GM23338 (cell line): ENCODE data around the gene CBFA2T3. TPM values are rescaled to one million over a fixed set of nuclear protein-coding genes. Genes with fewer than 3 reads are reported as not detected.

ENCODE experiments used
- ATAC-seq: fragments of 200-7000 bp; cut with Tn5 transposase; 3 replicates; pipeline ENCODE4 v1.9.1; 2020
- DNase-seq: peaks from one replicate; pipeline ENCODE4 v3.0.0-alpha.2; 2015; ENCODE audit warnings: low spot score
- H2AFZ ChIP-seq: fragments of 200-600 bp; sonication (generic); 2 replicates; pipeline ENCODE4 v1.8.0; 2016; ENCODE audit warnings: antibody characterized with exemption, mild to moderate bottlenecking, moderate library complexity
- H3F3A ChIP-seq: fragments of 200-600 bp; sonication (generic); replicated peaks from 2 replicates; pipeline ENCODE4 v1.8.0; 2017; ENCODE audit warnings: antibody characterized with exemption, mixed run types, low read depth
- H3K27ac ChIP-seq: fragments of 200-600 bp; sonication (generic); 2 replicates; pipeline ENCODE4 v1.6.1; 2016; ENCODE audit warnings: low read depth
- H3K27me3 ChIP-seq: fragments of 200-600 bp; sonication (generic); 2 replicates; pipeline ENCODE4 v1.8.0; 2016; ENCODE audit warnings: mild to moderate bottlenecking, mixed run types, moderate library complexity; ENCODE audit not compliant: insufficient read depth
- H3K36me3 ChIP-seq: fragments of 200-600 bp; sonication (generic); 2 replicates; pipeline ENCODE4 v1.8.0; 2016; ENCODE audit warnings: mild to moderate bottlenecking; ENCODE audit not compliant: insufficient read depth
- H3K4me1 ChIP-seq: fragments of 200-600 bp; sonication (generic); 2 replicates; pipeline ENCODE4 v1.8.0; 2016; ENCODE audit warnings: mild to moderate bottlenecking, moderate library complexity; ENCODE audit not compliant: insufficient read depth
- H3K4me2 ChIP-seq: fragments of 200-600 bp; sonication (generic); 2 replicates; pipeline ENCODE4 v1.7.1; 2017; ENCODE audit warnings: mixed run types
- H3K4me3 ChIP-seq: fragments of 200-600 bp; sonication (generic); 2 replicates; pipeline ENCODE4 v1.6.1; 2016; ENCODE audit warnings: mixed run types
- H3K79me2 ChIP-seq: fragments of 200-600 bp; sonication (generic); replicated peaks from 2 replicates; pipeline ENCODE4 v1.8.0; 2017; ENCODE audit warnings: mild to moderate bottlenecking; ENCODE audit not compliant: insufficient read depth
- H3K9me2 ChIP-seq: fragments of 200-600 bp; sonication (generic); 2 replicates; pipeline ENCODE4 v1.8.0; 2017; ENCODE audit not compliant: insufficient read depth
- H4K20me1 ChIP-seq: fragments of 200-600 bp; sonication (generic); replicated peaks from 2 replicates; pipeline ENCODE4 v1.8.0; 2017; ENCODE audit warnings: mild to moderate bottlenecking; ENCODE audit not compliant: insufficient read depth
- H3K27ac Mint-ChIP-seq: 2 replicates; pipeline ENCODE4 v1.8.0; 2020; ENCODE audit warnings: inconsistent platforms, mild to moderate bottlenecking, moderate library complexity, mixed read lengths
- H3K27me3 Mint-ChIP-seq: 3 replicates; pipeline ENCODE4 v1.8.0; 2022; ENCODE audit warnings: low read depth, mild to moderate bottlenecking, moderate library complexity, mixed read lengths, inconsistent platforms; ENCODE audit not compliant: insufficient read depth, poor library complexity
- H3K36me3 Mint-ChIP-seq: 3 replicates; pipeline ENCODE4 v1.8.0; 2021; ENCODE audit warnings: low read depth, mild to moderate bottlenecking, inconsistent platforms, moderate library complexity, mixed read lengths
- H3K4me1 Mint-ChIP-seq: 3 replicates; pipeline ENCODE4 v1.8.0; 2020; ENCODE audit warnings: mild to moderate bottlenecking, inconsistent platforms, mixed read lengths
- H3K4me3 Mint-ChIP-seq: 3 replicates; pipeline ENCODE4 v1.8.0; 2021; ENCODE audit warnings: moderate library complexity, mild to moderate bottlenecking, inconsistent platforms, mixed read lengths
- H3K9me3 Mint-ChIP-seq: 3 replicates; pipeline ENCODE4 v1.8.0; 2020; ENCODE audit warnings: moderate library complexity, mild to moderate bottlenecking, inconsistent platforms, mixed read lengths
- CREB1 ChIP-seq: fragments of 250-450 bp; sonication (Bioruptor Pico); IDR thresholded peaks from 2 replicates; pipeline ENCODE4 v1.5.0; 2020; ENCODE audit warnings: low read depth, mild to moderate bottlenecking, moderate library complexity
- EZH2 ChIP-seq: fragments of 200-600 bp; sonication (generic); IDR thresholded peaks from one replicate; pipeline ENCODE4 v1.8.0; 2017; ENCODE audit warnings: antibody characterized with exemption, mild to moderate bottlenecking, low read depth; ENCODE audit not compliant: unreplicated experiment
- EZH2phosphoT487 ChIP-seq: fragments of 200-600 bp; sonication (generic); IDR thresholded peaks from one replicate; pipeline ENCODE4 v1.8.1; 2018; ENCODE audit warnings: antibody characterized with exemption; ENCODE audit not compliant: unreplicated experiment
- JUNB ChIP-seq: IDR thresholded peaks from one replicate; pipeline ENCODE4 v1.6.1; 2016; ENCODE audit warnings: antibody characterized with exemption; ENCODE audit not compliant: unreplicated experiment
- NANOG ChIP-seq: IDR thresholded peaks from 2 replicates; pipeline ENCODE4 v1.6.1; 2016; ENCODE audit warnings: antibody characterized with exemption, borderline replicate concordance
- POLR2AphosphoS5 ChIP-seq: IDR thresholded peaks from 2 replicates; pipeline ENCODE4 v1.6.1; 2016; ENCODE audit warnings: antibody characterized with exemption, low read depth
- STAT1 ChIP-seq: IDR thresholded peaks from one replicate; pipeline ENCODE4 v1.6.1; 2016; ENCODE audit warnings: antibody characterized with exemption; ENCODE audit not compliant: unreplicated experiment
- ZNF114 ChIP-seq: fragments of 250-450 bp; sonication (Bioruptor Pico); IDR thresholded peaks from 2 replicates; pipeline ENCODE4 v1.5.0; 2020; ENCODE audit warnings: mild to moderate bottlenecking, moderate library complexity
- ZNF331 ChIP-seq: fragments of 250-450 bp; sonication (Bioruptor Pico); IDR thresholded peaks from 2 replicates; pipeline ENCODE4 v1.5.0; 2020; ENCODE audit warnings: low read depth, mild to moderate bottlenecking, moderate library complexity
- polyA plus RNA-seq: library from polyadenylated mRNA; unstranded; fragments of >200 nt; fragmentation: Nextera tagmentation; extraction: Ambion mirVana; gene quantifications from 2 replicates; pipeline ENCODE4 v1.2.1, GENCODE V29; 2016
- total RNA-seq: library from RNA; depleted of rRNA; stranded (reverse); fragments of >200 nt; shearing (Covaris generic); gene quantifications from 2 replicates; pipeline ENCODE4 v1.2.3, GENCODE V29; 2014
- TF ChIP-seq, protein P1 (sequence below): IDR thresholded peaks from 2 replicates; pipeline ENCODE4 v1.6.1; 2016; ENCODE audit warnings: antibody characterized with exemption
- TF ChIP-seq, protein P2 (sequence below): fragments of 250-450 bp; sonication (Bioruptor Pico); IDR thresholded peaks from 2 replicates; pipeline ENCODE4 v1.5.0; 2020; ENCODE audit warnings: mild to moderate bottlenecking, moderate library complexity
- TF ChIP-seq, protein P3 (sequence below): IDR thresholded peaks from one replicate; pipeline ENCODE4 v1.6.1; 2018; ENCODE audit warnings: antibody characterized with exemption; ENCODE audit not compliant: unreplicated experiment
- TF ChIP-seq, protein P4 (sequence below), 2 experiments: fragments of 200-600 bp in 1 of 2; sonication (generic) in 1 of 2; conservative IDR thresholded peaks; 2 replicates each; pipeline versions ENCODE4 v1.5.1 to v1.6.1; 2016 to 2017; ENCODE audit warnings: antibody characterized with exemption in 2 of 2, low read depth in 2 of 2, mild to moderate bottlenecking in 2 of 2, moderate library complexity in 1 of 2

The CBFA2T3 gene
- total and polyA plus RNA-seq, 2 experiments from 2014 or later, result 0.87 to 1.5 TPM

DNA sequence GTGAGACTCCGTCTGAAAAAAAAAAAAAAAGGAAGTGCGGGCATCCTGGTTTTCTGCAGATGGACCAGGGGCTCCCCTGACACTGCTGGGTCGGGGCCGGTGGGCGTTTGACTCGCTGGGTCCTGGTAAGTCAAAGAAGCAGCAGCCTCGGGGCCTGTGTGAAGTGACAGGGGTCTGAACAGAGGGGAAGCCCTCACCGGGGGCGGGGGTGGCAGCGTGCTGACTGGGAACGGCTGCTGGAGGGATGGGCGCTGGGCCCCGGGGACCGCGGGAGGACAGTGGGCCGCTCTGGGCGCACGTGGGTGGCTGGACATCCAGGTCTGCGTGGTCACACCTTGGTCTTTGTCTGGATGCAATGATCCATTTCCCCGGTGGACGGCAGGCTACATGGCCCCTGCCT, 128.4 kb downstream of the CBFA2T3 start:
- H3K27ac Mint-ChIP-seq, result no peak overlapping the region
- H3K4me1 Mint-ChIP-seq, result 0 out of 3 replicates have a peak, but pooled peaks cover 3% of the 10 kb centered on the region
- Histone ChIP-seq H3K27ac (no peak overlapping the region), H3F3A (no peaks in the 10 kb centered on the region), H3K4me2 (no peak overlapping the region), H3K36me3 (no peaks in the 10 kb centered on the region), H3K4me3 (no peak overlapping the region), H3K27me3 (no peaks in the 10 kb centered on the region), H3K79me2 (no peaks in the 10 kb centered on the region), H2AFZ (no peak overlapping the region), H3K9me2 (no peaks in the 10 kb centered on the region), H3K4me1 (no peaks in the 10 kb centered on the region), H4K20me1 (no peaks in the 10 kb centered on the region)
- peaks cover 5% of the 10 kb centered on the region for H3K27me3 Mint-ChIP-seq
- no peak for DNase-seq
- no peak for ATAC-seq
- peaks cover 12% of the 10 kb centered on the region; the same call in 1 of the 3 replicates for H3K9me3 Mint-ChIP-seq
- H3K36me3 Mint-ChIP-seq, result peaks cover 22% of the 10 kb centered on the region
- H3K4me3 Mint-ChIP-seq, result no peak overlapping the region
- TF ChIP-seq ZNF331, result no peak
- TF ChIP-seq POLR2AphosphoS5, result no peak
- no peak for TF ChIP-seq EZH2phosphoT487
- no peak for TF ChIP-seq STAT1
- TF ChIP-seq EZH2, result no peak
- TF ChIP-seq, protein P1, sequence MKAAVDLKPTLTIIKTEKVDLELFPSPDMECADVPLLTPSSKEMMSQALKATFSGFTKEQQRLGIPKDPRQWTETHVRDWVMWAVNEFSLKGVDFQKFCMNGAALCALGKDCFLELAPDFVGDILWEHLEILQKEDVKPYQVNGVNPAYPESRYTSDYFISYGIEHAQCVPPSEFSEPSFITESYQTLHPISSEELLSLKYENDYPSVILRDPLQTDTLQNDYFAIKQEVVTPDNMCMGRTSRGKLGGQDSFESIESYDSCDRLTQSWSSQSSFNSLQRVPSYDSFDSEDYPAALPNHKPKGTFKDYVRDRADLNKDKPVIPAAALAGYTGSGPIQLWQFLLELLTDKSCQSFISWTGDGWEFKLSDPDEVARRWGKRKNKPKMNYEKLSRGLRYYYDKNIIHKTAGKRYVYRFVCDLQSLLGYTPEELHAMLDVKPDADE, result no peak
- no peak for TF ChIP-seq ZNF114
- TF ChIP-seq, protein P2, sequence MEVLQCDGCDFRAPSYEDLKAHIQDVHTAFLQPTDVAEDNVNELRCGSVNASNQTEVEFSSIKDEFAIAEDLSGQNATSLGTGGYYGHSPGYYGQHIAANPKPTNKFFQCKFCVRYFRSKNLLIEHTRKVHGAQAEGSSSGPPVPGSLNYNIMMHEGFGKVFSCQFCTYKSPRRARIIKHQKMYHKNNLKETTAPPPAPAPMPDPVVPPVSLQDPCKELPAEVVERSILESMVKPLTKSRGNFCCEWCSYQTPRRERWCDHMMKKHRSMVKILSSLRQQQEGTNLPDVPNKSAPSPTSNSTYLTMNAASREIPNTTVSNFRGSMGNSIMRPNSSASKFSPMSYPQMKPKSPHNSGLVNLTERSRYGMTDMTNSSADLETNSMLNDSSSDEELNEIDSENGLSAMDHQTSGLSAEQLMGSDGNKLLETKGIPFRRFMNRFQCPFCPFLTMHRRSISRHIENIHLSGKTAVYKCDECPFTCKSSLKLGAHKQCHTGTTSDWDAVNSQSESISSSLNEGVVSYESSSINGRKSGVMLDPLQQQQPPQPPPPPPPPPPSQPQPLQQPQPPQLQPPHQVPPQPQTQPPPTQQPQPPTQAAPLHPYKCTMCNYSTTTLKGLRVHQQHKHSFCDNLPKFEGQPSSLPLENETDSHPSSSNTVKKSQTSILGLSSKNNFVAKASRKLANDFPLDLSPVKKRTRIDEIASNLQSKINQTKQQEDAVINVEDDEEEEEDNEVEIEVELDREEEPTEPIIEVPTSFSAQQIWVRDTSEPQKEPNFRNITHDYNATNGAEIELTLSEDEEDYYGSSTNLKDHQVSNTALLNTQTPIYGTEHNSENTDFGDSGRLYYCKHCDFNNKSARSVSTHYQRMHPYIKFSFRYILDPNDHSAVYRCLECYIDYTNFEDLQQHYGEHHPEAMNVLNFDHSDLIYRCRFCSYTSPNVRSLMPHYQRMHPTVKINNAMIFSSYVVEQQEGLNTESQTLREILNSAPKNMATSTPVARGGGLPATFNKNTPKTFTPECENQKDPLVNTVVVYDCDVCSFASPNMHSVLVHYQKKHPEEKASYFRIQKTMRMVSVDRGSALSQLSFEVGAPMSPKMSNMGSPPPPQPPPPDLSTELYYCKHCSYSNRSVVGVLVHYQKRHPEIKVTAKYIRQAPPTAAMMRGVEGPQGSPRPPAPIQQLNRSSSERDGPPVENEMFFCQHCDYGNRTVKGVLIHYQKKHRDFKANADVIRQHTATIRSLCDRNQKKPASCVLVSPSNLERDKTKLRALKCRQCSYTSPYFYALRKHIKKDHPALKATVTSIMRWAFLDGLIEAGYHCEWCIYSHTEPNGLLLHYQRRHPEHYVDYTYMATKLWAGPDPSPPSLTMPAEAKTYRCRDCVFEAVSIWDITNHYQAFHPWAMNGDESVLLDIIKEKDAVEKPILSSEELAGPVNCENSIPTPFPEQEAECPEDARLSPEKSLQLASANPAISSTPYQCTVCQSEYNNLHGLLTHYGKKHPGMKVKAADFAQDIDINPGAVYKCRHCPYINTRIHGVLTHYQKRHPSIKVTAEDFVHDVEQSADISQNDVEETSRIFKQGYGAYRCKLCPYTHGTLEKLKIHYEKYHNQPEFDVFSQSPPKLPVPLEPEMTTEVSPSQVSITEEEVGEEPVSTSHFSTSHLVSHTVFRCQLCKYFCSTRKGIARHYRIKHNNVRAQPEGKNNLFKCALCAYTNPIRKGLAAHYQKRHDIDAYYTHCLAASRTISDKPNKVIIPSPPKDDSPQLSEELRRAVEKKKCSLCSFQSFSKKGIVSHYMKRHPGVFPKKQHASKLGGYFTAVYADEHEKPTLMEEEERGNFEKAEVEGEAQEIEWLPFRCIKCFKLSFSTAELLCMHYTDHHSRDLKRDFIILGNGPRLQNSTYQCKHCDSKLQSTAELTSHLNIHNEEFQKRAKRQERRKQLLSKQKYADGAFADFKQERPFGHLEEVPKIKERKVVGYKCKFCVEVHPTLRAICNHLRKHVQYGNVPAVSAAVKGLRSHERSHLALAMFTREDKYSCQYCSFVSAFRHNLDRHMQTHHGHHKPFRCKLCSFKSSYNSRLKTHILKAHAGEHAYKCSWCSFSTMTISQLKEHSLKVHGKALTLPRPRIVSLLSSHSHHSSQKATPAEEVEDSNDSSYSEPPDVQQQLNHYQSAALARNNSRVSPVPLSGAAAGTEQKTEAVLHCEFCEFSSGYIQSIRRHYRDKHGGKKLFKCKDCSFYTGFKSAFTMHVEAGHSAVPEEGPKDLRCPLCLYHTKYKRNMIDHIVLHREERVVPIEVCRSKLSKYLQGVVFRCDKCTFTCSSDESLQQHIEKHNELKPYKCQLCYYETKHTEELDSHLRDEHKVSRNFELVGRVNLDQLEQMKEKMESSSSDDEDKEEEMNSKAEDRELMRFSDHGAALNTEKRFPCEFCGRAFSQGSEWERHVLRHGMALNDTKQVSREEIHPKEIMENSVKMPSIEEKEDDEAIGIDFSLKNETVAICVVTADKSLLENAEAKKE (CRISPR knock-in tag), result no peak
- TF ChIP-seq CREB1 (CRISPR knock-in tag), result no peak
- TF ChIP-seq, protein P3, sequence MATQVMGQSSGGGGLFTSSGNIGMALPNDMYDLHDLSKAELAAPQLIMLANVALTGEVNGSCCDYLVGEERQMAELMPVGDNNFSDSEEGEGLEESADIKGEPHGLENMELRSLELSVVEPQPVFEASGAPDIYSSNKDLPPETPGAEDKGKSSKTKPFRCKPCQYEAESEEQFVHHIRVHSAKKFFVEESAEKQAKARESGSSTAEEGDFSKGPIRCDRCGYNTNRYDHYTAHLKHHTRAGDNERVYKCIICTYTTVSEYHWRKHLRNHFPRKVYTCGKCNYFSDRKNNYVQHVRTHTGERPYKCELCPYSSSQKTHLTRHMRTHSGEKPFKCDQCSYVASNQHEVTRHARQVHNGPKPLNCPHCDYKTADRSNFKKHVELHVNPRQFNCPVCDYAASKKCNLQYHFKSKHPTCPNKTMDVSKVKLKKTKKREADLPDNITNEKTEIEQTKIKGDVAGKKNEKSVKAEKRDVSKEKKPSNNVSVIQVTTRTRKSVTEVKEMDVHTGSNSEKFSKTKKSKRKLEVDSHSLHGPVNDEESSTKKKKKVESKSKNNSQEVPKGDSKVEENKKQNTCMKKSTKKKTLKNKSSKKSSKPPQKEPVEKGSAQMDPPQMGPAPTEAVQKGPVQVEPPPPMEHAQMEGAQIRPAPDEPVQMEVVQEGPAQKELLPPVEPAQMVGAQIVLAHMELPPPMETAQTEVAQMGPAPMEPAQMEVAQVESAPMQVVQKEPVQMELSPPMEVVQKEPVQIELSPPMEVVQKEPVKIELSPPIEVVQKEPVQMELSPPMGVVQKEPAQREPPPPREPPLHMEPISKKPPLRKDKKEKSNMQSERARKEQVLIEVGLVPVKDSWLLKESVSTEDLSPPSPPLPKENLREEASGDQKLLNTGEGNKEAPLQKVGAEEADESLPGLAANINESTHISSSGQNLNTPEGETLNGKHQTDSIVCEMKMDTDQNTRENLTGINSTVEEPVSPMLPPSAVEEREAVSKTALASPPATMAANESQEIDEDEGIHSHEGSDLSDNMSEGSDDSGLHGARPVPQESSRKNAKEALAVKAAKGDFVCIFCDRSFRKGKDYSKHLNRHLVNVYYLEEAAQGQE, result no peak
- TF ChIP-seq NANOG, result no peak
- TF ChIP-seq, protein P4, sequence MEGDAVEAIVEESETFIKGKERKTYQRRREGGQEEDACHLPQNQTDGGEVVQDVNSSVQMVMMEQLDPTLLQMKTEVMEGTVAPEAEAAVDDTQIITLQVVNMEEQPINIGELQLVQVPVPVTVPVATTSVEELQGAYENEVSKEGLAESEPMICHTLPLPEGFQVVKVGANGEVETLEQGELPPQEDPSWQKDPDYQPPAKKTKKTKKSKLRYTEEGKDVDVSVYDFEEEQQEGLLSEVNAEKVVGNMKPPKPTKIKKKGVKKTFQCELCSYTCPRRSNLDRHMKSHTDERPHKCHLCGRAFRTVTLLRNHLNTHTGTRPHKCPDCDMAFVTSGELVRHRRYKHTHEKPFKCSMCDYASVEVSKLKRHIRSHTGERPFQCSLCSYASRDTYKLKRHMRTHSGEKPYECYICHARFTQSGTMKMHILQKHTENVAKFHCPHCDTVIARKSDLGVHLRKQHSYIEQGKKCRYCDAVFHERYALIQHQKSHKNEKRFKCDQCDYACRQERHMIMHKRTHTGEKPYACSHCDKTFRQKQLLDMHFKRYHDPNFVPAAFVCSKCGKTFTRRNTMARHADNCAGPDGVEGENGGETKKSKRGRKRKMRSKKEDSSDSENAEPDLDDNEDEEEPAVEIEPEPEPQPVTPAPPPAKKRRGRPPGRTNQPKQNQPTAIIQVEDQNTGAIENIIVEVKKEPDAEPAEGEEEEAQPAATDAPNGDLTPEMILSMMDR (conservative IDR thresholded peaks at IDR 0.05; ENCODE audit: low read depth in 2 of 2), result no peak
- TF ChIP-seq JUNB, result no peak
